K562 (cell line): ENCODE results near the gene IL33. TPM values are rescaled to one million over a fixed set of nuclear protein-coding genes. Genes with fewer than 3 reads are reported as not detected.

Source experiments
- ATAC-seq: fragments of 200-7000 bp; cut with Tn5 transposase; 3 replicates; pipeline ENCODE4 v1.9.1; 2020; ENCODE audit warnings: moderate library complexity
- BruUV-seq: library from RNA; stranded (reverse); fragments of 400-500 nt; replicated peaks from 2 replicates; lab custom pipeline; 2021; lab: Mats Ljungman, UMichigan
- CTCF ChIA-PET: fragments of 300-600 bp; formaldehyde crosslinking; extraction: SDS; loops from one replicate; lab custom pipeline; 2021; ENCODE audit warnings: low intra/inter-chr PET ratio; lab: Yijun Ruan, JAX
- POLR2A ChIA-PET: fragments of 300-600, 350-650 bp; sonication (Branson Sonifier 250); formaldehyde crosslinking; extraction: SDS; loops from one replicate; lab custom pipeline; 2021; ENCODE audit warnings: antibody characterized with exemption, inconsistent platforms; lab: Yijun Ruan, JAX
- DNase-seq, 4 experiments: peaks; one replicate each; pipeline versions ENCODE4 v3.0.0 to v3.0.0-alpha.2; 2011 to 2018; ENCODE audit warnings: low spot score in 3 of 4, mixed read lengths in 3 of 4; ENCODE audit errors: extremely low read depth in 1 of 4
- FAIRE-seq: peaks from 2 replicates; lab custom pipeline; 2011; peaks lifted over from hg19 to GRCh38; lab: Jason Lieb, UNC
- H2AFZ ChIP-seq: 2 replicates; pipeline ENCODE4 v1.6.0; 2011; ENCODE audit warnings: low read depth, low read length, control low read depth, inconsistent platforms
- H3K27ac ChIP-seq: fragments of 200-600 bp; 3 replicates; pipeline ENCODE4 v1.8.0; 2011; ENCODE audit warnings: low read depth, mild to moderate bottlenecking, control low read depth, inconsistent platforms, low read length, moderate library complexity, mixed read lengths; ENCODE audit errors: extremely low read depth
- H3K27me3 ChIP-seq, 2 experiments: fragments of 300-600 bp in 1 of 2; 2 replicates in 1 of 2; 3 replicates in 1 of 2; pipeline versions ENCODE4 v1.6.0 to v1.8.0; 2011; ENCODE audit warnings: inconsistent platforms in 2 of 2, low read length in 2 of 2, mild to moderate bottlenecking in 1 of 2, mixed read lengths in 1 of 2, moderate library complexity in 1 of 2; ENCODE audit not compliant: control insufficient read depth in 2 of 2, insufficient read depth in 2 of 2
- H3K36me3 ChIP-seq: fragments of 300-600 bp; 3 replicates; pipeline ENCODE4 v1.8.0; 2011; ENCODE audit warnings: mild to moderate bottlenecking, low read length, inconsistent platforms; ENCODE audit not compliant: control insufficient read depth, insufficient read depth
- H3K4me1 ChIP-seq, 2 experiments: fragments of 200-600 bp in 1 of 2; replicated peaks in 1 of 2; 2 replicates in 1 of 2; 3 replicates in 1 of 2; pipeline versions ENCODE4 v1.5.1 to v1.8.0; 2011; ENCODE audit warnings: inconsistent platforms in 2 of 2, low read length in 2 of 2, mild to moderate bottlenecking in 1 of 2, mixed read lengths in 1 of 2, moderate library complexity in 1 of 2; ENCODE audit not compliant: control insufficient read depth in 2 of 2, insufficient read depth in 2 of 2
- H3K4me2 ChIP-seq: 2 replicates; pipeline ENCODE4 v1.6.1; 2011; ENCODE audit warnings: low read length, control low read depth, inconsistent platforms, mixed read lengths; ENCODE audit not compliant: insufficient read depth
- H3K4me3 ChIP-seq: fragments of 200-600 bp; sonication (generic), shearing (Covaris generic); 2 replicates; pipeline ENCODE4 v1.5.1; 2016; ENCODE audit warnings: control low read depth, inconsistent platforms
- H3K79me2 ChIP-seq: fragments of 200-600 bp; 3 replicates; pipeline ENCODE4 v1.8.0; 2011; ENCODE audit warnings: low read length, inconsistent platforms; ENCODE audit not compliant: control insufficient read depth, insufficient read depth
- H3K9ac ChIP-seq, 2 experiments: 2 replicates each; pipeline versions ENCODE4 v1.6.0 to v1.6.1; 2011; ENCODE audit warnings: low read depth in 2 of 2, low read length in 2 of 2, control low read depth in 1 of 2, inconsistent platforms in 1 of 2, mild to moderate bottlenecking in 1 of 2, mixed read lengths in 1 of 2; ENCODE audit not compliant: insufficient read depth in 1 of 2
- H3K9me1 ChIP-seq: one replicate; pipeline ENCODE4 v1.6.0; 2011; ENCODE audit warnings: inconsistent platforms, mild to moderate bottlenecking, low read length, moderate library complexity; ENCODE audit not compliant: control insufficient read depth, insufficient read depth
- H3K9me3 ChIP-seq: replicated peaks from 2 replicates; pipeline ENCODE4 v1.5.1; 2011; ENCODE audit warnings: low read depth, low read length, inconsistent platforms; ENCODE audit not compliant: control insufficient read depth, insufficient read depth
- H4K20me1 ChIP-seq: replicated peaks from 2 replicates; pipeline ENCODE4 v1.6.1; 2011; ENCODE audit warnings: low read length, inconsistent platforms, mixed read lengths; ENCODE audit not compliant: control insufficient read depth, insufficient read depth
- BDP1 ChIP-seq: IDR thresholded peaks from 3 replicates; pipeline ENCODE4 v1.6.1; 2011; ENCODE audit not compliant: insufficient read length, insufficient read depth
- CHCHD3 ChIP-seq: fragments of 250-450 bp; sonication (Bioruptor Pico); IDR thresholded peaks from 2 replicates; pipeline ENCODE4 v2.1.2; 2022; ENCODE audit warnings: mild to moderate bottlenecking
- ELF4 ChIP-seq: fragments of 450-650 bp; formaldehyde crosslinking; IDR thresholded peaks from 2 replicates; pipeline ENCODE4 v1.4.0; 2022; ENCODE audit warnings: missing genetic modification characterization
- GTF2E2 ChIP-seq: fragments of 200-800 bp; sonication (Bioruptor generic); IDR thresholded peaks from 2 replicates; pipeline ENCODE4 v1.6.1; 2016; ENCODE audit warnings: missing genetic modification characterization, missing compliant biosample characterization
- IRF9 ChIP-seq: fragments of 450-650 bp; IDR thresholded peaks from 2 replicates; pipeline ENCODE4 v1.6.1; 2016; ENCODE audit warnings: missing biosample characterization, missing genetic modification characterization
- KLF16 ChIP-seq: IDR thresholded peaks from 2 replicates; pipeline ENCODE4 v1.6.1; 2016; ENCODE audit warnings: antibody characterized with exemption
- NCOA4 ChIP-seq: fragments of 450-650 bp; IDR thresholded peaks from 2 replicates; pipeline ENCODE4 v1.6.1; 2018; ENCODE audit warnings: mild to moderate bottlenecking; ENCODE audit not compliant: partially characterized antibody
- RB1 ChIP-seq: fragments of 450-650 bp; IDR thresholded peaks from 2 replicates; pipeline ENCODE4 v1.6.1; 2017; ENCODE audit warnings: low read depth, mild to moderate bottlenecking
- SMAD4 ChIP-seq: fragments of 250-450 bp; sonication (Bioruptor Pico); conservative IDR thresholded peaks from 2 replicates; pipeline ENCODE4 v1.8.0; 2021; ENCODE audit warnings: inconsistent platforms, mild to moderate bottlenecking, moderate library complexity
- TOE1 ChIP-seq, 2 experiments: fragments of 450-650 bp in 1 of 2; sonication (generic) in 1 of 2; formaldehyde crosslinking in 1 of 2; IDR thresholded peaks; 2 replicates each; pipeline versions ENCODE4 v1.7.1 to v1.8.0; 2016 to 2022; ENCODE audit warnings: borderline replicate concordance in 2 of 2, mild to moderate bottlenecking in 2 of 2, antibody characterized with exemption in 1 of 2, inconsistent platforms in 1 of 2, low read depth in 1 of 2, missing genetic modification reagents in 1 of 2, moderate library complexity in 1 of 2
- YBX1 ChIP-seq: fragments of 450-650 bp; IDR thresholded peaks from 2 replicates; pipeline ENCODE4 v1.7.1; 2016; ENCODE audit warnings: mild to moderate bottlenecking
- WGBS: fragments of 100-300 bp; shearing (Covaris generic); methylation state at CpG from one replicate; pipeline ENCODE4 v1.1.6; 2016; ENCODE audit warnings: low coverage, mixed read lengths; ENCODE audit not compliant: insufficient coverage; ENCODE audit errors: missing lambda C conversion rate; 5-methylcytosine and 5-hydroxymethylcytosine counted together
- in situ Hi-C: fragments of 300-500 bp; cut with MboI; formaldehyde crosslinking; loops from 4 replicates; pipeline ENCODE4 v1.15.0; 2018; ENCODE audit warnings: inconsistent platforms, mixed read lengths
- intact Hi-C: fragments of 100-400 bp; cut with micrococcal nuclease; formaldehyde crosslinking; loops from 2 replicates; pipeline ENCODE4 v1.14.2; 2022
- polyA plus RNA-seq, 8 experiments: library from polyadenylated mRNA; depleted of rRNA in 4 of 8; stranded (reverse) in 5 of 8; unstranded in 3 of 8; fragments of >200 nt; fragmentation: Nextera tagmentation in 2 of 8; fragmentation: Illumina TruSeq in 1 of 8; extraction: Ambion mirVana in 2 of 8; extraction: Trizol in 1 of 8; gene quantifications; 2 replicates each; pipeline versions ENCODE4 v1.2.1 to v1.2.3, GENCODE V29; 2011 to 2014; ENCODE audit warnings: inconsistent platforms in 1 of 8, missing spikeins in 1 of 8
- total RNA-seq, 7 experiments: library from RNA; depleted of rRNA in 6 of 7; stranded (reverse); fragments of >200 nt in 6 of 7; fragmentation: Illumina TruSeq in 2 of 7; extraction: Trizol in 2 of 7; gene quantifications; 2 replicates each; pipeline versions ENCODE4 v1.2.1 to v1.2.3, GENCODE V29; 2011 to 2021; ENCODE audit warnings: low replicate concordance in 1 of 7
- TF ChIP-seq, protein P1 (sequence below): sonication (generic); formaldehyde crosslinking; IDR thresholded peaks from 2 replicates; pipeline ENCODE4 v1.8.0; 2022; ENCODE audit warnings: mild to moderate bottlenecking, missing genetic modification reagents

IL33 gene
- total and polyA plus RNA-seq, 9 of the 15 experiments (the other 6 are each of a cell fraction or from before 2014, with no cell fraction given) = not detected

DNA sequence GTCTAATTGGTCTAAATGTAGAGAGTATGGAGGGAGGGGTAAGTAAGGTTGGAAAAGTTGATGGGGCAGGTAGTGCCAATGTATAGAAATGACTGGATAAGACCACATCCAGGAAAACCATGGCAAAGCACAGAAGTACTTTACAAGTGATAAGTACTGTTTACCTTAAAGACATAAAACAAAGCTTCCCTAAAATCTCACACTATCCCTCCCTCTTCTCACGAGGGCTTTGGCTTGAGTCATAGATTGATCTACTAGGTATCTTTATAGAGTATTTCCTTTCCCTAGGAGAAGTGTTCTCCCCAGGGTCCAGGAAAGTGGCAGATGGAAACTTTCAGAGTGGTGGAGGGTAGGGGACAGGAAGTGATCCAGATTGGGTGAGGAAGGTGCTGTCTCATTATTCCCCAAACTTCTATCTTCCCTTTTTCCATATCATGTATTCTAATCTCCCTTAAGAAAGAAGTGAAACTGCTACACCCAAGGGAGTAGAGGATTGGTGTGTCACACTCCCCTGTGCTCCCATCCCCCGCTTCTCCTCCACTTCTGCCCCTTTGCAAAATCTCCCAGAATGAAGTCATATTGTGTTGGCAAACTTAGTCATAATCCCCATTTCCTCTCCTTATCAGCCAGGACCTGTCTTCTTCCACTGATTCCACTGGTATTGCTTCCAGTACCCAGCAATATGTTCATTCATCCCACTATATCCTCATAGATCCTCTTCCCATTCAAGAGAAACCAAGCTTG, 14.6 kb downstream of the IL33 start:
- no peaks in the 10 kb centered on the region for H3K36me3 ChIP-seq
- ChIA-PET POLR2A (no interaction called here), CTCF (no interaction called here)
- no peaks in the 10 kb centered on the region for H3K4me1 ChIP-seq
- no peaks in the 10 kb centered on the region for H4K20me1 ChIP-seq
- H3K4me3 ChIP-seq = no peak overlapping the region
- no peaks in the 10 kb centered on the region for H3K9me3 ChIP-seq
- BruUV-seq = no TSS peak
- in situ Hi-C loops = no loop called here
- ATAC-seq (no peak), FAIRE-seq (no peak), DNase-seq (no peak)
- 0% methylated on average over 1 of the region's 2 CpGs for WGBS
- H3K79me2 ChIP-seq = no peaks in the 10 kb centered on the region
- H3K27ac ChIP-seq = no peak overlapping the region
- no peaks in the 10 kb centered on the region for H3K27me3 ChIP-seq
- H3K9ac ChIP-seq = no peak overlapping the region
- no peak overlapping the region for H2AFZ ChIP-seq
- H3K4me2 ChIP-seq = no peak overlapping the region
- intact Hi-C loops = no loop called here
- H3K9me1 ChIP-seq = no peaks in the 10 kb centered on the region
- TF ChIP-seq, protein P1, sequence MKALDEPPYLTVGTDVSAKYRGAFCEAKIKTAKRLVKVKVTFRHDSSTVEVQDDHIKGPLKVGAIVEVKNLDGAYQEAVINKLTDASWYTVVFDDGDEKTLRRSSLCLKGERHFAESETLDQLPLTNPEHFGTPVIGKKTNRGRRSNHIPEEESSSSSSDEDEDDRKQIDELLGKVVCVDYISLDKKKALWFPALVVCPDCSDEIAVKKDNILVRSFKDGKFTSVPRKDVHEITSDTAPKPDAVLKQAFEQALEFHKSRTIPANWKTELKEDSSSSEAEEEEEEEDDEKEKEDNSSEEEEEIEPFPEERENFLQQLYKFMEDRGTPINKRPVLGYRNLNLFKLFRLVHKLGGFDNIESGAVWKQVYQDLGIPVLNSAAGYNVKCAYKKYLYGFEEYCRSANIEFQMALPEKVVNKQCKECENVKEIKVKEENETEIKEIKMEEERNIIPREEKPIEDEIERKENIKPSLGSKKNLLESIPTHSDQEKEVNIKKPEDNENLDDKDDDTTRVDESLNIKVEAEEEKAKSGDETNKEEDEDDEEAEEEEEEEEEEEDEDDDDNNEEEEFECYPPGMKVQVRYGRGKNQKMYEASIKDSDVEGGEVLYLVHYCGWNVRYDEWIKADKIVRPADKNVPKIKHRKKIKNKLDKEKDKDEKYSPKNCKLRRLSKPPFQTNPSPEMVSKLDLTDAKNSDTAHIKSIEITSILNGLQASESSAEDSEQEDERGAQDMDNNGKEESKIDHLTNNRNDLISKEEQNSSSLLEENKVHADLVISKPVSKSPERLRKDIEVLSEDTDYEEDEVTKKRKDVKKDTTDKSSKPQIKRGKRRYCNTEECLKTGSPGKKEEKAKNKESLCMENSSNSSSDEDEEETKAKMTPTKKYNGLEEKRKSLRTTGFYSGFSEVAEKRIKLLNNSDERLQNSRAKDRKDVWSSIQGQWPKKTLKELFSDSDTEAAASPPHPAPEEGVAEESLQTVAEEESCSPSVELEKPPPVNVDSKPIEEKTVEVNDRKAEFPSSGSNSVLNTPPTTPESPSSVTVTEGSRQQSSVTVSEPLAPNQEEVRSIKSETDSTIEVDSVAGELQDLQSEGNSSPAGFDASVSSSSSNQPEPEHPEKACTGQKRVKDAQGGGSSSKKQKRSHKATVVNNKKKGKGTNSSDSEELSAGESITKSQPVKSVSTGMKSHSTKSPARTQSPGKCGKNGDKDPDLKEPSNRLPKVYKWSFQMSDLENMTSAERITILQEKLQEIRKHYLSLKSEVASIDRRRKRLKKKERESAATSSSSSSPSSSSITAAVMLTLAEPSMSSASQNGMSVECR (CRISPR knock-in tag) = no peak
- TF ChIP-seq YBX1 (no peak), ELF4 (CRISPR knock-in tag) (no peak), KLF16 (no peak), CHCHD3 (CRISPR knock-in tag) (no peak), TOE1 (IDR thresholded peaks at IDR 0.05; ENCODE audit: borderline replicate concordance) (no peak), TOE1 (CRISPR knock-in tag; IDR thresholded peaks at IDR 0.05; ENCODE audit: borderline replicate concordance, low read depth) (no peak), IRF9 (tag) (no peak), RB1 (no peak), NCOA4 (no peak), BDP1 (no peak), GTF2E2 (tag) (no peak), SMAD4 (CRISPR knock-in tag) (no peak)
